Amniotic stem cell (primary cell): ENCODE results near the gene FBXL20.
A peak's percentile ranks its signal among the peaks of the same experiment; 100 is the strongest.
"Not testable (repeated sequence)": the region's sequence is repeated elsewhere in the genome, so short reads cannot be mapped to it uniquely, and the experiment has no call there.

Experiments
- DNase-seq: peaks from one replicate; lab custom pipeline; 2025; lab: John Stamatoyannopoulos, UW

The FBXL20 gene, protein sequence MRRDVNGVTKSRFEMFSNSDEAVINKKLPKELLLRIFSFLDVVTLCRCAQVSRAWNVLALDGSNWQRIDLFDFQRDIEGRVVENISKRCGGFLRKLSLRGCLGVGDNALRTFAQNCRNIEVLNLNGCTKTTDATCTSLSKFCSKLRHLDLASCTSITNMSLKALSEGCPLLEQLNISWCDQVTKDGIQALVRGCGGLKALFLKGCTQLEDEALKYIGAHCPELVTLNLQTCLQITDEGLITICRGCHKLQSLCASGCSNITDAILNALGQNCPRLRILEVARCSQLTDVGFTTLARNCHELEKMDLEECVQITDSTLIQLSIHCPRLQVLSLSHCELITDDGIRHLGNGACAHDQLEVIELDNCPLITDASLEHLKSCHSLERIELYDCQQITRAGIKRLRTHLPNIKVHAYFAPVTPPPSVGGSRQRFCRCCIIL

DNA sequence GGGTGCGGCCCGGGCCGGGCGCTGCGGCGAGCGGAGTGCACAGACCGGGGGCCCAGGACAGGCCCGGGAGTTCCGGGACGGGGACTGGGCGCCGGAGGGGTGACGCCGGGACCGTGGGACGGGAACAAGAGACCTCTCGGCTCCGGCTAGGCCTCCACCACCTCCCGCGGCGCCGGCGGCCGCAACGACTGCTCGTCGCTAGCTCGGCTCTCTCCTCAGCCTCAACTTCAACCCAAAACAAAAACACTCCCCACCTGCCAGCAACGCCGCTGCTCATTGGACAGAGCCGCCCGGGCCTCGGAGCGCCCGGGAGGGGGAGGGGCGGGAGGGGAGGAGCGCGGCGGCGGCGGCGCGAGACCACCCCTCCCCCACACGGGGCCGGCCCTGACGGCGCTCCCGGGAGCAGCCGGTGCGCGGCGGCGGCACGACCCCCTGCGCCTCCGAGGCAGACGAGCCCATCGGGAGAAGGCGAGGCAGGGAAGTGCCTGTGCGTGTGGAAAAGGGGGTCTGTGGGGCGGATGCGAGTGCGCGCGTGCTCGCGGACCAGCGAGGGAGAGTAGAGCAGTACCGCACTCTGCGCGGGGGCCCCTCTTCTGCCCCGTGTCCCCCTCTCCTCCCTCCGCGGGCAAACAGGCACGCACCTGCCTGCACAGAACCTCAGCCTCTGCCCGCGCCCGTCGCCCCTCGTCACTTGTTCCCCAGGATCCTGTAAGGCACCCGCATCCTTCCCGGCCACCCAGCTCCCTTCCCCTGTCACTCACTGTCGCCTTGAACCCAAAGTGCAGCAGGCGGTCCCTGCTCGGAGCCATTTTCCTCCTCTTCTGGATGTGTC, at the start of gene FBXL20:
FBXL20 (minus strand) TSS at position 215 of the 832 bp plus-strand sequence. CDS start 224 bp downstream, outside the sequence.
- peak; percentile 55 for DNase-seq

- DNase-seq: peak; percentile 95
Observed at GRCh38 chr17:39450847-39451581, 49.6 kb upstream of the FBXL20 start, which contains the start of gene MED1. MED1 (minus strand) TSS chr17:39451263; CDS start chr17:39451062, 201 bp downstream.

DNA sequence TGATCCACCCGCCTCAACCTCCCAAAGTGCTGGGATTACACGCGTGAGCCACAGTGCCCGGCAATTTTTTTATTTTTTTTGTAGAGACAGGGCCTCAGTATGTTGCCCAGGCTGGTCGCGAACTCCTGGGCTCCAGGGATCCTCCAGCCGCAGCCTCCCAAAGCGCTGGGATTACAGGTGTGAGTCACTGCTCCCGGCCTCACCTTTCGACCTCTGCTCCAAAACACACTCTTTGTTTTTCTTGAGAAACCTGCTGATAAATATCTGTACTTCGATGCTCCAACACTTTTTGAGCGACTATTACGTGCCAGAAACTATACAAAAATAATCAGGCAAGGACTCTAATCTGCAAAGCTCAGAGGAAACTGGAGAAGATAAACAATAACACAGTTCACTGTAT, 48.6 kb upstream of the FBXL20 start:
- no peak for DNase-seq

GRCh38 chr17:39447561-39447960, 46.1 kb upstream of the FBXL20 start:
- DNase-seq: no peak

DNA sequence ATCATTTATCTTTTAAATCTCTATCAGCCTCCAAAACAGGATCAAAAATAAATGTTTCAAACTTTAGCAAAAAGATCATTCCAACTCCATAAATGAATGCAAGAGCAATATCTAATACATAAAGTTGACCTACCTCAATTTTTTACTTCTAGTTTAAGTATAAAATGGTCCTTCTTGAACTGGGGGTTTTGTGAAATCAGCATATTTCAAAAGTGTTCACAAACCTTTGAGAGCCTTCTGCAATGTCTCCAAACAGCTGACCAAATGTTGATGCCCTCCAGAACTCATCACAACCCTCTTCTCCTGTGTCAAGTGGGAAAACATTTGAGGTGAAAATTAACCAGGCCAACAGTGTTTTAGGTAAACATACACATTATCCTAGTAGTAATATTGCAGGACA, 41.9 kb upstream of the FBXL20 start:
- no peak for DNase-seq

DNA sequence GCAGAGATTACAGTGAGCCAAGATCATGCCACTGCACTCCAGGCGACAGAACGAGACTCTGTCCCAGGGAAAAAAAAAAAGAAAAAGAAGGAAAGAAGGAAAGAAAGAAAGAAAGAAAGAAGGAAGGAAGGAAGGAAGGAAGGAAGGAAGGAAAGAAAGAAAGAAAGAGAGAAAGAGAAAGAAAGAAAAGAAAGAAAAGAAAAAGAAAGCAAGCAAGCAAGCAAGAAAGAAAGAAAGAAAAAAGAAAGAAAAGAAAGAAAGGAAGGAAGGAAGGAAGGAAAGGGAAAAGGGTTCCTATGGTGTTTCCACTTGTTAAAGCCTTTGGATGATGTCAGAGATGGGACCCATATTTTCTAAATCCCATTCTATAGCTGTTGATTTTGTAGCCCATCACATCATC, 38.4 kb upstream of the FBXL20 start:
- DNase-seq: not testable (repeated sequence)

GRCh38 chr17:39429600-39429999, 28.2 kb upstream of the FBXL20 start:
- no peak for DNase-seq

GRCh38 chr17:39416141-39416540, 14.7 kb upstream of the FBXL20 start:
- DNase-seq: no peak

DNA sequence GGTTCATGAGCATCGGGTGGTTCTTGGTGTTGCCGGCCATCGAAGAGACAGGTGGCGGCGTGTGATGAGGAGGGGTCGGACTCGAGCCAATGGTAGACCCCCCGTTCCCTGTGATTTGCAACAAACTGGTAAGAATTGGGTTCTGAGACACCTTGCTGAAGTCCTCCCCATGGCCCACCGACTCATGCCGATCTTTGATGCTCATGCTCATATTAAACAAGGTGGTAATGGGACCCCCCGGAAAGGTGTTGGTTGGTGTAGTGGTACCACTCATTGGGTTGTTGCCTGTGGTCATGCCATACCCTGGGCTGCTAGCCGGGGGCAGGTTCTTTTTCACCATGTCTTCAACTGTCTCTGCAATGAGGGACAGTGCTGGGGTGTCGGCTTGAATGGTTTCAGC, 8.9 kb upstream of the FBXL20 start:
- DNase-seq: no peak

DNA sequence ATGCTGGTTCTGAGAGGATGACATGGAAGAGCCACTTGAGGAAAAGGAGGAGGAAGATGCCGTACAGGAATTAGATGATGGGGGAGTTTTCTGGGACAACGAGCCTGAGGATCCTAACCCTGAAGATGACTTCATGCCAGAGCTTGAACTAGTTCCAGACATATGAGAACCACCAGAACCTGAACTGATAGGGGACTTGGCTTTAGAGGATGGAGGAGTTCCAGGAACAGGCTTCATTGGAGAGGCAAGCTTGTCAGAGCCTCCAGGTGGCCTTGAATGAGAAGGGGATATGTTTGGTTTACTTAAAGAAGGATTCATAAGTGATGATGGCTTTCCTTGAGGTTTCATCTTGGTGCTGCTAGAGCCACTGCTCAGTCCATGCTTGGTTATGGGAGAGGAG, 6.9 kb upstream of the FBXL20 start:
- DNase-seq: no peak

GRCh38 chr17:39406951-39407350, 5.5 kb upstream of the FBXL20 start:
- no peak for DNase-seq

DNA sequence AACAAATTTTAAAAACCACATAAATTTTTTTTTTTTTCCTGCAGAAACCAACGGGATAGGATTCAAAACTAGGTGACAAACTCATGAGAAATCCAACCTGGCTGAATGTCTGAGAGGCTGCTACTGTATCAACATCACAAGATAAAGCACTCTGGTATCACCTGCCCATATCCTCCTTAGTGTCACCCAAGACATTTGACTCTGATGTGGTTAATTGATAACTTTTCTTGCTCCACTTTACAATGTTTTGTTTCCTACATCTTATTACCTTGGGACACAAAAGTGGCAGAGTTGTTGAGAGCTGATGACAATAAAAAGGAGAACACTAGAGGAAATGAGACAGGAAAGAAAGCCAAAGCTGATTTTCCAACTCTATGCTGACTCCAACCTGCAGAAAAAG, 4.0 kb upstream of the FBXL20 start:
- DNase-seq: no peak

DNA sequence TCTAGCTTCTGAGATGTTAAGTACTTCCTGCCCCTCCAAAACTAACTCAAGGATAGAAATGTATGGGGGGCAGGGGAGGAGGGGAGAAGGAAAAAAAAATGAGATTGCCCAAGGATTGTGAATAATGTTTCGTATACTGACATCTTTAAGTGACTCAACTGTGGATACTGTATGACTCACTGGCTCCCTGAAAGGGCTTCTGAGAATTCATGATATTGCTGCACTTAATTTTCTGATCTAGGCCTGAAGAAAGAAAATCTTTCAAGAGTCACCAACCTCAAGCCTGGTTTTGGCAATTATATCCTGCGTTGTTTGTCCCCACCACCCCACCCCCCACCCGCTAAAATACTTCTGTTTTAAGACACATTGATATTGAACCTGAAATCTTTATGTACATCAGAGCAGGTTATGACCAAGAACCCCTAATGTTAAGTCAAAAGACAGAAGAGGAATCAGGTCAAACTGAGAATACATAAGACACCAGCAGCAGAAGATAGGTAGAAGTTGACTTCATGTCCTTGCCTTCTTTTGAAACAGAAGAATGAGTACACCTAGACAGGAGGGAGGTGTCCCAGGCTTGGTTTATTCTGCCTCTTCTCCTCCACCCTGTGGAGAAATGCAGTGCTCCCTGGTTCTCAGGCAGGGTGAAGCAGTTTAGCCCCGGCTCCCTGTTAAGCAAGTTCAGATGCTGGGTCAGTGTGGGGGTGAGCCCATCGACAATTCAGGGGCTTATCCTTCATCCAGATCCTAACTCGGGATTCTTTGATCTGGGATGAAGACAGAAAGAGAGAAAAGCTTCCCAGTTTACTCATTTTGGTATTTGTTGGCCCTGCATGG, 3.3 kb upstream of the FBXL20 start:
- peak; percentile 71 for DNase-seq

DNA sequence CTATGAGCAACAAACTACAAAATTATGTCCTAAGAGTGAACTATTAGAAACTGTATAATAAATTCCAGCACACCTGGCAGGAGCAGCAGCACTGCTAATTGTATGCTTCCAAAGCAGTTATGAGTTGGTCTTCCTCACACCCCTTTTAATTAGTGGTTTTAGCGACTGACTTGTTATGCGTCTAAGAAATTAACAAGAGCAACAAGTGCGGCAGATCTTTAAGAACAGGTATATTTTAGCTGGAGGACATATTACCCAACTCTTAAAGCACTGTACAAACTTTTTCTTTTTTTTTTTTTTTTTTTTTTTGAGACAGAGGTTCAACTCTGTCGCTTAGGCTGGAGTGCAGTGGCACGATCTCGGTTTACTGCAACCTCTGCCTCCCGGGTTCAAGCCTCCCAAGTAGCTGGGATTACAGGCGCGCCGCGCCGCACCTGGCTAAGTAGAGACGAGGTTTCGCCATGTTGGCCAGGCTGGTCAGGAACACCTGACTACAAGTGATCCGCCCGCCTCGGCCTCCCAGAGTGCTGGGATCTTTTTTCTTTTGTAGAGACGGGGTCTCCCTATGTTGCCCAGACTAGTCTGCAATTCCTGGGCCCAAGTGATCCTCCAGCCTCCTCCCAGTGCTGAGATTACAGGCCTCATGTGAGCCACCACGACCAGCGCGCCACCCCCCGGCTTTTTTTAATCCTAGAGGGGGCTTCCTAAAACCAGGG, 1.6 kb upstream of the FBXL20 start:
- DNase-seq: no peak

DNA sequence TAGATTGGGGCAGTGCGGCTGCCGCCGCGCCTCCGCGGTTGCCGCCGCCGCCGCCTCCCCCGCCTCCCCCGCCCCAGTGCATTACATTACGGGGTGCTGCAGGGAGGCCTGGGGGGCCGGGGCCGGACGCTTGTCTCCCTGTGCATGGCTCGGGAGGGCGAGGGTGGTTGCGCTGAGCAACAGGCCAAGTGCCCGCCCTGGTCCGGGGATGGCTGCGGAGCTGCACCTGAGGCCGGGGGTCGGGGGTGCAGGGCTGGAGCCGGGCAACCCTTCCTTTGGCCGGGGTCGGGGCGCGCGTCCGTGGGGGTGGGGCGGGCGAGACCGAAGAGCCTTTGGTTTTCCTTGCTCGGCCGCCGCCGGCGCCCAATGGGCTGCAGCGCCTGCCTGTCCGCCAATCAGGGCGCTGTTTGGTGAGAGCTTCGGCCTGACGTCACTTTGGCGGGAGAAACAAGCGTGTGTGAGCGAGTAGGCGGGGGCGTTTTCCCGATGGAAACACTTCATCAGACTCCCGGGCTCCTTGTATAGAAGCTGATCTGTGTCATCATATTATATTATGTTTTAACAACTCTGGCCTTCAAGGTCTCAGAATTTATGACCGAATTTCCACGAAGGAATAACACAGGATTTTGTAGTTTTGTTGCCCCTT, 941 bp upstream of the FBXL20 start:
- peak; percentile 81 for DNase-seq

- no peak for DNase-seq
Observed at GRCh38 chr17:39400547-39401411, 647 bp downstream of the FBXL20 start.

DNA sequence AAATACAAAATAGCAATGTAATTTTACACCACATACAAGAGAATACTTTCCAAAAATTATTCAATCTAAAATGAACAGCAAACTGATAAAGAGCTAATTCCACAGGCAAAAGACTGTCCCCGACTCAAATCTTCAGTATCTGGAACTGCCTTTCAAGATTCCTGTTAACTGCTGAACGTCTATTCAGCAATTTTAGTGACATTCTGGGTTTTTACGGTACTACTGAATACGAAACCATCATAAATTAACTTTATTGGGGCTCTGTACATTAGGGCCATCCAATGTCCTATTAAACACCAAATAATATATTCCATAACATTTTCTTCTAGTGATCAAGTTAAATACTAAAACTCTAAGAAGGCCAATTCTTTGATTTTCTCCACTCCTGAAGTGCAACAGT, 1.6 kb downstream of the FBXL20 start:
- DNase-seq: no peak

- DNase-seq: no peak
Observed at GRCh38 chr17:39393736-39394135, 7.7 kb downstream of the FBXL20 start.

GRCh38 chr17:39391448-39391847, 10.0 kb downstream of the FBXL20 start:
- no peak for DNase-seq
